Aorta (tissue), 5 donors: ENCODE data around the gene TRPV4. TPM values are rescaled to one million over a fixed set of nuclear protein-coding genes. Genes with fewer than 3 reads are reported as not detected.

ENCODE experiments used
- ATAC-seq: fragments of 200-7000 bp; cut with Tn5 transposase; one replicate; pipeline ENCODE4 v1.9.1; 2022; ENCODE audit warnings: moderate library complexity; ENCODE audit not compliant: low FRiP score
- DNase-seq, 2 donors: peaks; one replicate each; pipeline ENCODE4 v3.0.0-alpha.2; 2020
- H3K27ac ChIP-seq, 2 donors: one replicate each; pipeline ENCODE4 v1.5.1; 2013; ENCODE audit warnings: low read length in 2 of 2, mild to moderate bottlenecking in 2 of 2, moderate library complexity in 2 of 2, control low read depth in 1 of 2, inconsistent platforms in 1 of 2, low read depth in 1 of 2
- H3K27me3 ChIP-seq, 2 donors: one replicate each; pipeline ENCODE4 v1.6.1; 2013; ENCODE audit warnings: control low read depth in 1 of 2, low read length in 1 of 2, mild to moderate bottlenecking in 1 of 2, moderate library complexity in 1 of 2; ENCODE audit not compliant: insufficient read depth in 2 of 2, control insufficient read depth in 1 of 2
- H3K36me3 ChIP-seq, 2 donors: one replicate each; pipeline ENCODE4 v1.6.1; 2013; ENCODE audit warnings: control low read depth in 1 of 2, low read length in 1 of 2, mild to moderate bottlenecking in 1 of 2; ENCODE audit not compliant: insufficient read depth in 2 of 2, control insufficient read depth in 1 of 2
- H3K4me1 ChIP-seq, 2 donors: one replicate each; pipeline ENCODE4 v1.6.1; 2013; ENCODE audit warnings: low read length in 2 of 2, control low read depth in 1 of 2, mild to moderate bottlenecking in 1 of 2, moderate library complexity in 1 of 2; ENCODE audit not compliant: insufficient read depth in 2 of 2, control insufficient read depth in 1 of 2
- H3K4me3 ChIP-seq, 2 donors: one replicate each; pipeline ENCODE4 v1.5.1; 2013; ENCODE audit warnings: low read length in 2 of 2, control low read depth in 1 of 2, mild to moderate bottlenecking in 1 of 2
- H3K9me3 ChIP-seq: one replicate; pipeline ENCODE4 v1.6.1; 2013; ENCODE audit warnings: mild to moderate bottlenecking, low read length; ENCODE audit not compliant: control insufficient read depth
- WGBS, 2 donors: extraction: QIAGEN DNeasy Blood & Tissue Kit; methylation state at CpG; one replicate each; pipeline ENCODE4 v1.1.7; 2013; 5-methylcytosine and 5-hydroxymethylcytosine counted together
- intact Hi-C, 2 donors: fragments of 100-400 bp; cut with DNase I; formaldehyde crosslinking; loops; one replicate each; pipeline versions ENCODE4 v1.14.2 to v1.15.0; 2022
- microRNA-seq, 2 donors: library from miRNA; unstranded; fragments of <30 nt; microRNA quantifications; one replicate each; pipeline ENCODE4 v1.2.0, GENCODE V29; 2020
- polyA plus RNA-seq, 2 donors: library from polyadenylated mRNA; stranded (reverse); fragments of 200-250 nt; gene quantifications; one replicate each; pipeline ENCODE4 v1.2.3, GENCODE V29; 2013
- total RNA-seq, 2 donors: library from RNA; stranded (reverse); fragmentation: NEBNext Ultra II Directional; extraction: Animal tissue kit (Norgen Biotek cat#: 25700); gene quantifications; one replicate each; pipeline ENCODE4 v1.2.1, GENCODE V29; 2021
- donor health status: healthy with polysubstance abuse.
- donor health status: Bipolar disorder and iron deficiency.
- donor health status: DM: no; HTN: no; CAD: no.
- donor health status: DM: no; HTN: no; CAD: no.
- donor health status: DM: yes; HTN: yes; CAD: no.

Gene TRPV4
- total and polyA plus RNA-seq, 4 donors: 0.08 to 3.9 (median 1.9) TPM

- ATAC-seq (no peak), DNase-seq (peak; percentile 14 to 51)
- no peaks in the 10 kb centered on the region for H3K4me1 ChIP-seq
- no peak overlapping the region for H3K27ac ChIP-seq
- no peaks in the 10 kb centered on the region for H3K27me3 ChIP-seq
- WGBS, 2 donors: 47 to 54% methylated on average over 9 of the region's 9 CpGs
- no peaks in the 10 kb centered on the region for H3K36me3 ChIP-seq
- intact Hi-C loops: no loop called here
- H3K4me3 ChIP-seq: no peak overlapping the region
- no peaks in the 10 kb centered on the region for H3K9me3 ChIP-seq
Measured at GRCh38 chr12:109735825-109736551, 97.2 kb downstream of the TRPV4 start.

DNA sequence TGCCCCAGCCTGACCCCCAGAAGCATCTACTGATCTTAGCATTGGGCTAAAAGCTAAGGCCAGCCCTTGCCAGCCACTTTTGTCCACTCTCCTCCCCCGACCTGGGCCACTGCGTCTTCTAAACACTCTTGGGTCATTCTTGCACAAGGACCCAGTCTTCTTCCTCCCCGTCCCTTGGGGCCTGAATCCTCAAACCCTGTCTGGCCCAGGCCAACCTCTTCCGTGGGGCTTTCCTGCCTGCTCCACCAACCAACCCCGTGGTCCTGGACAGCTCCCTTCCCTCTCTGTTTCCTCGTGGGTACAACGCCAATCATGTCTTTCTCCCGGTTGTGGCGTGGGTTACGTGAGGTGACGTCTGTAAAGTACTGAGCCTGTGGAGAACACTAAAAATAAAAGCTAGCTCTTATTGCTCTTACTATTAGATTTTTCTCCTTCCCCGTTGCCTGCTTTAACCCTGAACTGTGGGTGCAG is 98.1 kb downstream of the TRPV4 start:
- no peak overlapping the region for H3K4me3 ChIP-seq
- no peaks in the 10 kb centered on the region for H3K4me1 ChIP-seq
- 39 to 41% methylated on average over 12 of the region's 12 CpGs for WGBS, 2 donors
- no peaks in the 10 kb centered on the region for H3K36me3 ChIP-seq
- ATAC-seq (no peak), DNase-seq (peak; percentile 12 to 31)
- H3K9me3 ChIP-seq: no peaks in the 10 kb centered on the region
- no peaks in the 10 kb centered on the region for H3K27me3 ChIP-seq
- H3K27ac ChIP-seq: no peak overlapping the region
- intact Hi-C loops: no loop called here

DNA sequence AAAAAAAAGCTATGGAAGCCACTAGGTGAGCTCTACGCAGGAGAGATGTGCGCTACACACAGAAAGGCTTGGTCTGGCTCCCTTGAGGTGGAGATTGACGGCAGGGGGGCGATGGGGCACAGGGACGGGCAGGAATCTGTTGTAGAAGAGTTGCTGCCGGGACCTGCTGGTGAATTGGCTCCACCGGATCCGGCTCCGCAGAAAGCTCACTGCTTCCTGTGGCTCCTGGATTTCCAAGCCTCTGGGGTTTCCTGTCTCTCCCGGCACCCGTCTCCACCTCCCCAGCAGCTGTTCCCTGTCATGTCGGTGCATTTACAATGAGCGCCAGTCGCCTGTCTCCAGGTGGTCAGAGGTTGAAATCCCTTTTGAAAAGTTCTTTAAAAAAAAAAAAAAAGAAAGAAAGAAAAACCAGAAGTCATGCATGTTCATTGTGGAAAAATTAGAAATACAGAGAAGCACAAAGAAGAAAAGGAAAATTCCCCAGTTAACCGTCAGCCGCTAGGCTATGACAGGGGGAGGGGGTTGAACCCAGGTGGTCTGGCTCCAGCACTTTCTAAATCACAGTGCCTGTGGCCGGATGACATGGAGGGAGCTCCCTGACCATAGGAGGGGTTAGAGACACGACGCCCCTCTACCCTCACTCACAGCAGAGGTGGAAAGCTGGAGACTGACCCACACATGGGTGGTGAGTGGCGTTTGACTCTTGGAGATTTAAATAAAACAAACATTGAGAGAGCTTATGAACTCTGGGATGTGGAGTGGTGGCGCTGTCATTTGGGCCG is 98.8 kb downstream of the TRPV4 start:
- intact Hi-C loops: no loop called here
- WGBS, 2 donors: 15 to 17% methylated on average over 22 of the region's 22 CpGs
- Histone ChIP-seq H3K36me3 (no peaks in the 10 kb centered on the region), H3K4me3 (no peak overlapping the region), H3K27me3 (no peaks in the 10 kb centered on the region), H3K9me3 (no peaks in the 10 kb centered on the region), H3K4me1 (no peaks in the 10 kb centered on the region), H3K27ac (no peak overlapping the region)
- DNase-seq (peak; percentile 29 to 61), ATAC-seq (no peak)

Small RNA genes within 50 kb of the gene (microRNA-seq; reads per million reads assigned to microRNA genes)
- gene MIR4497: 0 to 0.99 reads per million in 2 donors

Other genes starting within 250 kb of the TRPV4 start
- gene FAM222A, start 119.6 kb downstream of the TRPV4 start, total RNA-seq: under 1 TPM; 0.48 to 0.52 TPM
- under 1 TPM; 0.25 to 0.28 TPM for gene FAM222A, start 119.6 kb downstream of the TRPV4 start, polyA plus RNA-seq
- gene GLTP, start 47.1 kb upstream of the TRPV4 start, total RNA-seq: 10 to 100 TPM; 38.4 to 38.6 TPM
- 10 to 100 TPM; 25.4 to 31.7 TPM for gene GLTP, start 47.1 kb upstream of the TRPV4 start, polyA plus RNA-seq
- gene TCHP, start 66.9 kb upstream of the TRPV4 start, total RNA-seq: 10 to 100 TPM in 1 of 2 donors, 1 to 10 TPM in 1; 9.8 to 21.1 TPM
- gene TCHP, start 66.9 kb upstream of the TRPV4 start, polyA plus RNA-seq: 10 to 100 TPM in 1 of 2 donors, 1 to 10 TPM in 1; 4.3 to 14.6 TPM
- gene GIT2, start 163.0 kb upstream of the TRPV4 start, total RNA-seq: 10 to 100 TPM; 54.3 to 78.0 TPM
- 10 to 100 TPM in 1 of 2 donors, 1 to 10 TPM in 1; 9.3 to 24.8 TPM for gene GIT2, start 163.0 kb upstream of the TRPV4 start, polyA plus RNA-seq
- gene ANKRD13A, start 166.0 kb upstream of the TRPV4 start, total RNA-seq: 10 to 100 TPM; 50.0 to 61.9 TPM
- gene ANKRD13A, start 166.0 kb upstream of the TRPV4 start, polyA plus RNA-seq: 10 to 100 TPM; 16.5 to 24.7 TPM
- gene C12orf76, start 215.1 kb upstream of the TRPV4 start, total RNA-seq: 10 to 100 TPM; 10.5 to 18.1 TPM
- 10 to 100 TPM; 17.8 to 18.4 TPM for gene C12orf76, start 215.1 kb upstream of the TRPV4 start, polyA plus RNA-seq